Left ventricle myocardium inferior (tissue), 1 donor: Measurements from ENCODE around the gene RETREG3. TPM values are rescaled to one million over a fixed set of nuclear protein-coding genes. Genes with fewer than 3 reads are reported as not detected.
"Not testable (repeated sequence)": the region's sequence is repeated elsewhere in the genome, so short reads cannot be mapped to it uniquely, and the experiment has no call there.

Experiments
- DNase-seq: peaks from one replicate; pipeline ENCODE4 v3.0.0-alpha.2; 2020
- H3K27ac ChIP-seq: fragments of 200-600 bp; replicated peaks from 2 replicates; pipeline ENCODE4 v1.8.0; 2021
- H3K27me3 ChIP-seq: fragments of 200-600 bp; 2 replicates; pipeline ENCODE4 v1.8.0; 2021; ENCODE audit warnings: low read depth
- H3K36me3 ChIP-seq: fragments of 200-600 bp; 2 replicates; pipeline ENCODE4 v1.8.0; 2021
- H3K4me1 ChIP-seq: fragments of 200-600 bp; 2 replicates; pipeline ENCODE4 v1.8.0; 2021
- H3K4me3 ChIP-seq: fragments of 200-600 bp; 2 replicates; pipeline ENCODE4 v1.8.0; 2021; ENCODE audit warnings: mild to moderate bottlenecking, moderate library complexity
- H3K9me3 ChIP-seq: fragments of 200-600 bp; replicated peaks from 2 replicates; pipeline ENCODE4 v1.8.0; 2021
- intact Hi-C: fragments of 100-400 bp; cut with micrococcal nuclease; formaldehyde crosslinking; loops from one replicate; pipeline ENCODE4 v1.11.0; 2022
- total RNA-seq: library from RNA; stranded (reverse); fragmentation: NEBNext Ultra II Directional; extraction: Animal tissue kit (Norgen Biotek cat#: 25700); gene quantifications from one replicate; pipeline ENCODE4 v1.2.1, GENCODE V29; 2021
- TF ChIP-seq, protein P1 (sequence below): fragments of 200-600 bp; IDR thresholded peaks from 2 replicates; pipeline ENCODE4 v1.8.0; 2021; ENCODE audit warnings: antibody characterized with exemption, mild to moderate bottlenecking, borderline replicate concordance
- donor health status: DM: no; HTN: yes; CAD: no; lungs with severe emphysema.

The RETREG3 gene
- total RNA-seq, 1 donor from 2014 or later: 17.6 TPM

DNA sequence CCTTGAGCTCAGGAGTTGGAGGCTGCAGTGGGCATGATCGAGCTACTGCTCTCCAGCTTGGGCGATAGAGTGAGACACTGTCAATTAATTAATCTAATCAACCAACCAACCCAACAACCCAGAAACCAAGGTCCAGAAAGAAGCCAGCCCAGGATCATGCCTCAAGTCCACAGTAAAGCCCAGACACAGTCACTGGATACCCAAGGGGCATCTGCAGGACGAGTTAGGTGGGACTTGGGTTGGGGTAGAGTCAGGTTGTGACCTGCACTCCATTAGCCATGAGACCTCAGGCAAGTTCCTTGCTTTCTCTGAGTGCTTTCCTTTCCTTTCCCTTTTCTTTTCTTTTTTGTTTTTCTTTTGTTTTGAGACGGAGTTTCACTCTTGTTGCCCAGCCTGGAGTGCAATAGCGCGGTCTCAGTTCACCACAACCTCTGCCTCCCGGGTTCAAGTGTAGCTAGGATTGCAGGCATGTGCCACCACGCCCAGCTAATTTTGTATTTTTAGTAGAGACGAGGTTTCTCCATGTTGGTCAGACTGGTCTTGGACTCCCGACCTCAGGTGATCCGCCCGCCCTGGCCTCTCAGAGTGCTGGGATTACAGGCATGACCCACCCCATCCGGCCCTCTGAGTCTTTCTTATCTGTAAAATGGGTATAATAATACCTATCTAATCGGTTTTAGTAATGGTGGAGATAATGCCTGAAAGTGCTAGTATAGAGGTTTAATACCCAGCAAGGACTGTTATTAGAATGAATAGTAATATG lies 60.0 kb downstream of the RETREG3 start:
- TF ChIP-seq, protein P1, sequence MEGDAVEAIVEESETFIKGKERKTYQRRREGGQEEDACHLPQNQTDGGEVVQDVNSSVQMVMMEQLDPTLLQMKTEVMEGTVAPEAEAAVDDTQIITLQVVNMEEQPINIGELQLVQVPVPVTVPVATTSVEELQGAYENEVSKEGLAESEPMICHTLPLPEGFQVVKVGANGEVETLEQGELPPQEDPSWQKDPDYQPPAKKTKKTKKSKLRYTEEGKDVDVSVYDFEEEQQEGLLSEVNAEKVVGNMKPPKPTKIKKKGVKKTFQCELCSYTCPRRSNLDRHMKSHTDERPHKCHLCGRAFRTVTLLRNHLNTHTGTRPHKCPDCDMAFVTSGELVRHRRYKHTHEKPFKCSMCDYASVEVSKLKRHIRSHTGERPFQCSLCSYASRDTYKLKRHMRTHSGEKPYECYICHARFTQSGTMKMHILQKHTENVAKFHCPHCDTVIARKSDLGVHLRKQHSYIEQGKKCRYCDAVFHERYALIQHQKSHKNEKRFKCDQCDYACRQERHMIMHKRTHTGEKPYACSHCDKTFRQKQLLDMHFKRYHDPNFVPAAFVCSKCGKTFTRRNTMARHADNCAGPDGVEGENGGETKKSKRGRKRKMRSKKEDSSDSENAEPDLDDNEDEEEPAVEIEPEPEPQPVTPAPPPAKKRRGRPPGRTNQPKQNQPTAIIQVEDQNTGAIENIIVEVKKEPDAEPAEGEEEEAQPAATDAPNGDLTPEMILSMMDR: no peak
- H3K9me3 ChIP-seq: no peaks in the 10 kb centered on the region
- no peak overlapping the region for H3K4me3 ChIP-seq
- intact Hi-C loops: no loop called here
- peaks cover 3% of the 10 kb centered on the region for H3K36me3 ChIP-seq
- H3K27me3 ChIP-seq: no peaks in the 10 kb centered on the region
- no peak for DNase-seq
- peaks cover 40% of the 10 kb centered on the region for H3K4me1 ChIP-seq
- H3K27ac ChIP-seq: peak overlapping the region; percentile 65

DNA sequence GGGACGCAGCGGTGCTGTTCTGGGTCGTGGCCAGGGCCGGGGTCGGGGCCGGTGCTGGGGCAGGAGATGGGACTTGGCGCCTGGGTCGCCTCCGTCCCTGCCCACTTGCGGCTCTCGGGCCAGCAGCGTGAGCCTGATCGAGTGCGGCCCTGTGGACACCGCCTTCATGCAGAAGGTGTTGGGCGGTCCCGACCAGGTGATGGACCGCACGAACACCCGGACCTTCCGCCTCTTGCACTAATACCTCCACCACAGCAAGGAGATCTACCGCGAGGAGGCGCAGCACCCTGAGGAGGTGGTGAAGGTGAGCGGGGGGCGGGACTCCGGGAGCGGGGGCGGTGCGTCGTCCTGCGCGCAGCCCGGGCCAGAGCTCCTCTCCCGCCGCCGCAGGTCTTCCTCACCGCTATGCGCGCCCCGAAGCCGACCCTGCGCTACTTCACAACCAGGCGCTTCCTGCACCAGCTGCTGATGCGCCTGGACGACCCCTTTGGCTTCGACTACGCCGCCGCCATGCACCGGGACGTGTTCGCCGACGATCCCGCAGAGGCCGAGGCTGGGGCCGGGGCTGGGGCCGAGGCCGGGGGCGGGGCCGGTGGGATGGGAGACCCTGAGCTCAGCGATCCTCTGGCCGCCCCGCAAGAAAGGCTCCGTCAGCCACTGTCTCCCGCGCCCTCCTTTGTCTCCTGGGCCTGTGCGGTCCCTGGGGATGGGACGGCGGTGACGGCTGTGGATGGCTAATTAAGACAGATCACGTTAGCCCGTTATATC lies 60.9 kb downstream of the RETREG3 start:
- H3K36me3 ChIP-seq: peaks cover 12% of the 10 kb centered on the region
- H3K27ac ChIP-seq: peak overlapping the region; percentile 65
- intact Hi-C loops: no loop called here
- no peaks in the 10 kb centered on the region for H3K9me3 ChIP-seq
- H3K4me3 ChIP-seq: peak overlapping the region; percentile 52
- peak; percentile 57 for DNase-seq
- TF ChIP-seq, protein P1: peak; percentile 42
- H3K27me3 ChIP-seq: no peaks in the 10 kb centered on the region
- H3K4me1 ChIP-seq: peaks cover 31% of the 10 kb centered on the region

DNA sequence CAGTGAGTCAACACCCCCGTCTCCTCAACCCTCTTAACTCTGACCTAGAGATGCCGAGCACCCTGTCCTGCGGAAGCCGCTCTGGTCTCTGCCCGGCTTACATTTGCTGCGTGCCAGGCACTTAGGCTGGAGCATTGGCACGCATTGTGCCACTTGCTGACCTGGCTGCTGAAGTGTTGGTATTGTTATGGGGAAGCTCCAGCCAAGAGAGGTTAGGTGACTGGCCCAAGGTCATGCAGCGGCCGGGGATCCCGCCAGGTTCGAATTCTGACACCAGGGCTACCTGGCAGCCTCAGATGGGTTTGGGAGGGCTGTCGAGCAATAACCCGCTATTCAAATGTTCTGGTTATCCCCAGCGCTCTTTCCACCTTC lies 61.5 kb downstream of the RETREG3 start:
- Histone ChIP-seq H3K36me3 (peaks cover 18% of the 10 kb centered on the region), H3K4me3 (peak overlapping the region; percentile 52), H3K4me1 (peaks cover 25% of the 10 kb centered on the region), H3K9me3 (no peaks in the 10 kb centered on the region), H3K27ac (peak overlapping the region; percentile 65), H3K27me3 (no peaks in the 10 kb centered on the region)
- intact Hi-C loops: no loop called here
- TF ChIP-seq, protein P1: no peak
- peak; percentile 58 for DNase-seq

DNA sequence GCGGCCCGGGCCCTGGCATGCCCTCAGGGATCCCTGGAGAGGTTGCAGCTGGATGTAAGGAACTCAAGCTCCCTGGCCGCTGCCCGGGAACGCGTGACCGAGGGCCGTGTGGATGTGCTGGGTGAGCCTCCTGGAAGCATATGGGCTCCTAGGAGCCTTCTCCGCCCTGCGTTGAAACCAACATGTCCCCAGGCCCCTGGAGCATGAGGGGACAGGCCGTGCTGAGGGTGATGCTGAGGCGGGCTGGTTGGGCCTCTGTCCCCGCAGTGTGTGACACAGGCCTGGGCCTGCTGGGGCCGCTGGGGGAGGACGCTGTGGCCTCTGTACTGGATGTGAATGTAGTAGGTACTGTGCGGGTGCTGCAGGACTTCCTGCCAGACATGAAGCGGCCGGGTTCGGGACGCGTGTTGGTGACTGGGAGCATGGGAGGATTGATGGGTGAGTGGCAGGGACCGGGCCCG lies 62.1 kb downstream of the RETREG3 start:
- H3K27ac ChIP-seq: peak overlapping the region; percentile 65
- peaks cover 22% of the 10 kb centered on the region for H3K4me1 ChIP-seq
- peaks cover 24% of the 10 kb centered on the region for H3K36me3 ChIP-seq
- TF ChIP-seq, protein P1: no peak
- intact Hi-C loops: no loop called here
- no peaks in the 10 kb centered on the region for H3K9me3 ChIP-seq
- DNase-seq: no peak
- H3K4me3 ChIP-seq: no peak overlapping the region
- no peaks in the 10 kb centered on the region for H3K27me3 ChIP-seq

DNA sequence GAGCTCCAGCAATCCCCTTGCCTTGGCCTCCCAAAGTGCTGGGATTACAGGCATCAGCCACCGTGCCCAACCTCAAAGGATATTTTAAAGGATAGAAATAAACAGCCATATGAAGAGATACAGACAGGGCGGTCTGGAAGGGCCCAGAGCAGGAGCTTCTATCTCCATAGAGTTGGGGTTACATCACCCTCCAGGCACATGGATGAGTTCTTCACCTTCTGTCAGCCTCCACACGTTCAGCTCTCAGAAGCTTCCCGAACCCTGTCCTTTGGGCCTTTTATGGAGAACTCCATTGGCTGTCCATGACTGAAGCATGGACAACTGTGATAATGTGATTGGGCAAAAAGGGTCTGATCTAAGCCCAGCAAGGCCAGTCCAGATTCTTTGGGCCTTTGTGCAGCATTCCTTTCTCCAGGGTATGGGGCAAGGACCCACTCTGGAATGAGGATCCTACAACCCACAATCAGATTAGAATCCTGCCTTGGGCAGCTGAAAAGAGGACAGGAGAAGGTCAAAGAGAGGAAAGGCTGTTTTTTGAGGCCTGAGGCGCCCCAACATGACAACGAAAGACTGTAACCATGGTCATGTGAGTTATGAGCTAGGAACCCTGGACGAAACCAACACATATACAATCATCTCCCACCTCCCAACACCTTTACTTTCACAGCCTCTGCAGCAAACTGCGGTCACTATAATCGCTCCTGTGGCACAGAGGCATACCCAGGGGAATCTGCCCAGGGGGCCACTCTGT lies 63.2 kb downstream of the RETREG3 start:
- DNase-seq, H3K27ac ChIP-seq, H3K4me3 ChIP-seq, intact Hi-C loops, H3K9me3 ChIP-seq, H3K27me3 ChIP-seq: not testable (repeated sequence)
- peaks cover 34% of the 10 kb centered on the region for H3K36me3 ChIP-seq
- peaks cover 22% of the 10 kb centered on the region for H3K4me1 ChIP-seq
